ENCODE data around the gene EFHC1.
A peak's percentile ranks its signal among the peaks of the same experiment; 100 is the strongest.

The EFHC1 gene

GRCh38 chr6:52551483-52552277 lies 131.5 kb downstream of the EFHC1 start:
- FAIRE-seq, result no peak
- DNase-seq (ENCODE audit: insufficient read length, low spot score), result no peak
- TF ChIP-seq, protein P1, sequence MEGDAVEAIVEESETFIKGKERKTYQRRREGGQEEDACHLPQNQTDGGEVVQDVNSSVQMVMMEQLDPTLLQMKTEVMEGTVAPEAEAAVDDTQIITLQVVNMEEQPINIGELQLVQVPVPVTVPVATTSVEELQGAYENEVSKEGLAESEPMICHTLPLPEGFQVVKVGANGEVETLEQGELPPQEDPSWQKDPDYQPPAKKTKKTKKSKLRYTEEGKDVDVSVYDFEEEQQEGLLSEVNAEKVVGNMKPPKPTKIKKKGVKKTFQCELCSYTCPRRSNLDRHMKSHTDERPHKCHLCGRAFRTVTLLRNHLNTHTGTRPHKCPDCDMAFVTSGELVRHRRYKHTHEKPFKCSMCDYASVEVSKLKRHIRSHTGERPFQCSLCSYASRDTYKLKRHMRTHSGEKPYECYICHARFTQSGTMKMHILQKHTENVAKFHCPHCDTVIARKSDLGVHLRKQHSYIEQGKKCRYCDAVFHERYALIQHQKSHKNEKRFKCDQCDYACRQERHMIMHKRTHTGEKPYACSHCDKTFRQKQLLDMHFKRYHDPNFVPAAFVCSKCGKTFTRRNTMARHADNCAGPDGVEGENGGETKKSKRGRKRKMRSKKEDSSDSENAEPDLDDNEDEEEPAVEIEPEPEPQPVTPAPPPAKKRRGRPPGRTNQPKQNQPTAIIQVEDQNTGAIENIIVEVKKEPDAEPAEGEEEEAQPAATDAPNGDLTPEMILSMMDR (IDR thresholded peaks at IDR 0.05; ENCODE audit: insufficient read depth, missing control alignments), result peak; percentile 30

DNA sequence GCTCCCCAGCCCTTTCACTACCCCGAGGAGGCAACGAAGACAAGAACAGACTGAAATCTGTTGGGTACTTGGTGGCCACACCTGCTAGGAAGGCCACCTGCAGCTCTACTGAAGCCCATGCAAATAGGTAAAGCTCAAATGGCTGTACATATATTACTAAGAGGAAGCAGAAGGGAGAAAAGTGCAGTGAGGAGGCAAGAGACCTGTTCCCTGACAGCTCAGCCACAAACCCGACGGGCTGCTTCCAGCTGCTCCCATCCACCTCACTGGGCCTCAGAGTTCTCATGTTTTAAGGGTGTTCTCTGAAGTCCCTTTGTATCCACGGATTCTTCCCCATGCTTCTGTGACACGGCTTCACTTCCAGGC lies 132.1 kb downstream of the EFHC1 start:
- no peak for FAIRE-seq
- TF ChIP-seq, protein P1 (IDR thresholded peaks at IDR 0.05; ENCODE audit: insufficient read depth, missing control alignments), result no peak
- DNase-seq (ENCODE audit: insufficient read length, low spot score), result no peak

DNA sequence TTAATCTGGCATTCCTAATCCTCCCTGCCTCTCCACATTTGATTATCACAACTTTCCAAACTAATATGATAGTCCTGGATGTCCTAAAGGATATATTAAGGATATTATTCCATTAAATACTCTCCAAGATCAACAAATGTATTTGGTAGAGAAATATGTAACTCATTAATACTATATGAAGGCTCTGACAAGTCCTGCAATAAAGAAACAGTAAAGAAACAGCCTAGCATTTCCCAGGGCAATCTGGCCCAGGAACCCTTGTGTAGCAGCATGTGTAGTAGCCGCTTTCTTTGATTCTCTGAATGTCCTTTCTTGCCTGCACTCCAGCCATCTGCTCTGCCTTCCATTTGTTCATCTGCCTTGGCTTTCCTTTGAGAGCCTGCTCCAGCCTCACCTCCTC lies 133.0 kb downstream of the EFHC1 start:
- TF ChIP-seq, protein P1 (IDR thresholded peaks at IDR 0.05; ENCODE audit: insufficient read depth, missing control alignments), result no peak
- no peak for FAIRE-seq

DNA sequence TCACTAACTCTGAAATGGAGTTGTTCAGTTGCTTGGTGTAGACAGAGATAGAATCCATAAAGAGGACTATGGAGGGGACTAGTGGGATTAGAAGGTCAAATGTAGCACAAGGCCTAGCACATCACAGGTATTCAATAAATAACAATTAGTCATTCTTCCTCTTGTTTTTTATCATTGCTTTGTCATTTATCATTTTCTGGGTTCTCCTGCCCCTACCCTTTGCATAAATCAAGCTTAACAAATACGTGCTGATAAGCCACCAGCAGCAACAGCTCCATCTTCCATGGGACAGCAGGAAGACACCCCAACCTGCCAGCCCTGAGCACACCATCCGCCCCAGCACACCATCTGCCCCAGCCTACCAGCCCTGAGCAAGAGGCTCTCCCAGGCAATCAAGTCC lies 133.6 kb downstream of the EFHC1 start:
- TF ChIP-seq, protein P1 (IDR thresholded peaks at IDR 0.05; ENCODE audit: insufficient read depth, missing control alignments), result no peak
- DNase-seq (ENCODE audit: insufficient read length, low spot score) (no peak), FAIRE-seq (no peak)

More for the DNA sequence above, 133.0 kb downstream of the EFHC1 start:
- DNase-seq (ENCODE audit: insufficient read length, low spot score), result no peak

DNA sequence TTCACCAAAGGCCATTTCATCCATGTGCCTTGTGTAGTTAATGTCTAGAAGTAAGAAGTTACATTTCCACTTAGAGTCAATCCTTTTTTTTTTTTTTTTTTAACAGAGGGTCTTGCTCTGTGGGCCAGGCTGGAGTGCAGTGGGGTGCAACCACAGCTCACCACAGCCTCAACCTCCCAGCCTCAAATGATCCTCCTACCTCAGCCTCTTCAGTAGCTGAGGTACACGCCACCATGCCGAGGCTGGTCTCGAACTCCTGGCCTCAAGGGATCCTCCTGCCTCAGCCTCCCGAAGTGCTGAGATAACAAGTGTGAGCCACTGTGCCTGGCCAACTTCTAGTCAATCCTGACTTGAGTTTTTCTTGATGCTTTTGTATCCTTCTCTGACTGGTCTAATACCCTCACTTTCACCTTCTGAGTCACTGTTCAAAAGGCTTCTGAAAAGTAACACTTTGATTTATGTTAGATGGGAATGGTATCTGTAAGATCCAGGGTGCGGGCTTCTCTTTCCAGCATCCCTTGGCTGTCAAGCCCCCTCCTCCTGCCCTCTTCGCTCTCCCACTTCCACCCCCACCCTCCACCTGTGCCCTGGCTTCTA lies 134.6 kb downstream of the EFHC1 start:
- no peak for FAIRE-seq
- DNase-seq (ENCODE audit: insufficient read length, low spot score), result no peak
- TF ChIP-seq, protein P1 (IDR thresholded peaks at IDR 0.05; ENCODE audit: insufficient read depth, missing control alignments), result no peak

- TF ChIP-seq, protein P1 (IDR thresholded peaks at IDR 0.05; ENCODE audit: insufficient read depth, missing control alignments), result no peak
Measured at GRCh38 chr6:52555518-52556233, 135.5 kb downstream of the EFHC1 start.

More at GRCh38 chr6:52555518-52556233, 135.5 kb downstream of the EFHC1 start:
- FAIRE-seq, result no peak
- DNase-seq (ENCODE audit: insufficient read length, low spot score), result no peak

All from D721Med (cell line).